Right lobe of liver (tissue), 6 donors: ENCODE data around the gene RGS9. TPM values are rescaled to one million over a fixed set of nuclear protein-coding genes. Genes with fewer than 3 reads are reported as not detected.

Source experiments
- ATAC-seq, 4 donors: fragments of 200-7000 bp; cut with Tn5 transposase; one replicate each; pipeline ENCODE4 v1.9.1; 2020; ENCODE audit warnings: mild to moderate bottlenecking in 4 of 4, moderate library complexity in 4 of 4
- DNase-seq, 3 donors: peaks; one replicate each; pipeline ENCODE4 v3.0.0-alpha.2; 2020
- H3K27ac ChIP-seq, 3 donors: fragments of 200-600 bp; one replicate each; pipeline ENCODE4 v1.8.0; 2022
- H3K27me3 ChIP-seq, 2 donors: fragments of 200-600 bp; one replicate each; pipeline ENCODE4 v1.8.0; 2022
- H3K36me3 ChIP-seq, 4 donors: fragments of 200-600 bp; sonication (generic) in 1 of 4; one replicate each; pipeline versions ENCODE4 v1.5.1 to v1.8.0; 2017 to 2022; ENCODE audit warnings: control low read depth in 1 of 4
- H3K4me1 ChIP-seq, 4 donors: fragments of 200-600 bp; sonication (generic) in 1 of 4; one replicate each; pipeline versions ENCODE4 v1.5.1 to v1.8.0; 2017 to 2022; ENCODE audit warnings: control low read depth in 1 of 4
- H3K4me3 ChIP-seq, 3 donors: fragments of 200-600 bp; one replicate each; pipeline ENCODE4 v1.8.0; 2022
- H3K9me3 ChIP-seq, 4 donors: fragments of 200-600 bp; sonication (generic) in 1 of 4; one replicate each; pipeline versions ENCODE4 v1.5.1 to v1.8.0; 2017 to 2022; ENCODE audit warnings: control low read depth in 1 of 4
- CTCF ChIP-seq, 4 donors: fragments of 200-600 bp in 3 of 4; fragments of 450-650 bp in 1 of 4; IDR thresholded peaks; one replicate each; pipeline versions ENCODE4 v1.5.1 to v1.8.0; 2016 to 2022; ENCODE audit warnings: antibody characterized with exemption in 4 of 4, mild to moderate bottlenecking in 2 of 4
- POLR2A ChIP-seq: fragments of 450-650 bp; IDR thresholded peaks from one replicate; pipeline ENCODE4 v1.6.1; 2017; ENCODE audit warnings: antibody characterized with exemption, mild to moderate bottlenecking
- WGBS: methylation state at CpG from one replicate; pipeline ENCODE4 v1.1.6; 2018; ENCODE audit warnings: low coverage, low lambda C conversion rate; ENCODE audit not compliant: insufficient coverage; ENCODE audit errors: missing lambda C conversion rate; 5-methylcytosine and 5-hydroxymethylcytosine counted together
- intact Hi-C, 2 donors: fragments of 100-400 bp; cut with DNase I; formaldehyde crosslinking; loops; one replicate each; pipeline versions ENCODE4 v1.11.2 to v1.14.1; 2022
- total RNA-seq, 6 experiments: library from RNA; depleted of rRNA in 2 of 6; stranded (reverse); fragments of >200 nt in 2 of 6; fragmentation: NEBNext Ultra II Directional in 3 of 6; extraction: Animal tissue kit (Norgen Biotek cat#: 25700) in 3 of 6; gene quantifications; one replicate each; pipeline versions ENCODE4 v1.1.0 to v1.2.4, GENCODE V29; 2016 to 2023
- donor health status: DM: no; HTN: yes; CAD: no.
- donor health status: DM: no; HTN: no; CAD: no.
- donor health status: DM: no; HTN: no; CAD: no.
- donor health status: DM: no; HTN: yes; CAD: no.
- donor health status: DM: no; HTN: yes; CAD: no.

Gene RGS9
- total RNA-seq, 6 experiments from 2014 or later: 1.9 to 12.8 (median 5.7) TPM

DNA sequence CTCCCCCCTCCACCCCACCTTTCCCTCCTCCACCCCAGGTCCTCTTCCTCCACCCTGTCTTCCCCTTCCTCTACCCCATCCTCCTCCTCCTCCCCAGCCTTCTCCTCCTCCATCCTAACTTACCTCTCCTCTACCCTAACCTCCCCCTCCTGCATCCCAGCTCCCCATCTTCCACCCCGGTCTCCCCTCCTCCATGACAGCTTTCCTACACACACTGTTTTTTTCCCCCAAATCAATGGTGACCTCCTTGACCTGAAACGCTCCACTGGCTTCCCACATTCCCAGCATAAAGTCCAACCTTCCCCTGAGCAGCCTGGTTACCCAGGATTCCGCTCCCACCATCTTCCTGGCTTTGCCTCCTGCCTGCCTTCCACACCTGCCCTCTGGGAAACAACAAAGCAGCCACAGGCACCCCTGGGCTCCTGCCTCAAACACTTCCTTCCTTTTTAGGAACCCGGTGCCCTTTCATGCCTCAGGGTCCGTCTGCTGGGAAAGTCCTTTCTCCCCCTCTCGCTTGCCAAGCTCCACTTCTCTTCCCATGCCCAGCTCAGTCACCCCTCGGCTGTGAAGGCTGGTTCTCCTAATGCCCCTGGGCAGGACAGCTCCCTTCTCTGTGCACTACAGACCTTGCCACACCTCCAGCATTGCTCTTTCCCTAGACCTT lies 2.1 kb downstream of the RGS9 start:
- no peak overlapping the region for H3K4me3 ChIP-seq
- DNase-seq (no peak), ATAC-seq (no peak)
- intact Hi-C loops: no loop called here
- no peak for TF ChIP-seq CTCF (IDR thresholded peaks at IDR 0.05)
- TF ChIP-seq POLR2A: no peak
- H3K9me3 ChIP-seq: no peaks in the 10 kb centered on the region
- no peaks in the 10 kb centered on the region for H3K36me3 ChIP-seq
- H3K4me1 ChIP-seq: peaks cover 0 to 14% (median 0%) of the 10 kb centered on the region in 4 donors
- H3K27ac ChIP-seq: no peak overlapping the region
- WGBS: 48% methylated on average over 6 of the region's 7 CpGs
- H3K27me3 ChIP-seq: no peaks in the 10 kb centered on the region

DNA sequence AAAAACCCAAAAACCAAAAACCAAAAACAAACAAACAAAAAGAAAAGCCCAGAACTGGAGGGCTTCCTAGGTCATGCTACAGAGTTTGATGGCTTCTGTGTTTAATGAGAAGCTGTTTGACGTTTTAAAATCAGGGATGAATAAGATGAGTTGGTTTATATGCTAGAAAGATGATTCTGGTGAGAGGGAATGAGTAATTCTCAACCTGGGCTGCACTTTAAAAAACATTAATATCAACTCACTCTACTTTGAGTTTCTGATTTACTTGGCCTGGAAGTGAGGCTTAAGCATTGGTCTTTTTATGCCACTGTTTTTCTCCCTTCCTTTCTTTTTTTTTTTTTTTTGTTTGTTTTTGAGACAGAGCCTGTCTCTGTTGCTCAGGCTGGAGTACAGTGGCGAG lies 5.1 kb downstream of the RGS9 start:
- Histone ChIP-seq H3K4me3 (no peak overlapping the region), H3K27ac (no peak overlapping the region), H3K9me3 (no peaks in the 10 kb centered on the region), H3K36me3 (no peaks in the 10 kb centered on the region), H3K4me1 (peaks cover 0 to 14% (median 0%) of the 10 kb centered on the region in 4 donors), H3K27me3 (no peaks in the 10 kb centered on the region)
- intact Hi-C loops: no loop called here
- TF ChIP-seq POLR2A (no peak), CTCF (IDR thresholded peaks at IDR 0.05) (no peak)
- DNase-seq (no peak), ATAC-seq (no peak)
- WGBS: 75% methylated on average over 2 of the region's 2 CpGs

DNA sequence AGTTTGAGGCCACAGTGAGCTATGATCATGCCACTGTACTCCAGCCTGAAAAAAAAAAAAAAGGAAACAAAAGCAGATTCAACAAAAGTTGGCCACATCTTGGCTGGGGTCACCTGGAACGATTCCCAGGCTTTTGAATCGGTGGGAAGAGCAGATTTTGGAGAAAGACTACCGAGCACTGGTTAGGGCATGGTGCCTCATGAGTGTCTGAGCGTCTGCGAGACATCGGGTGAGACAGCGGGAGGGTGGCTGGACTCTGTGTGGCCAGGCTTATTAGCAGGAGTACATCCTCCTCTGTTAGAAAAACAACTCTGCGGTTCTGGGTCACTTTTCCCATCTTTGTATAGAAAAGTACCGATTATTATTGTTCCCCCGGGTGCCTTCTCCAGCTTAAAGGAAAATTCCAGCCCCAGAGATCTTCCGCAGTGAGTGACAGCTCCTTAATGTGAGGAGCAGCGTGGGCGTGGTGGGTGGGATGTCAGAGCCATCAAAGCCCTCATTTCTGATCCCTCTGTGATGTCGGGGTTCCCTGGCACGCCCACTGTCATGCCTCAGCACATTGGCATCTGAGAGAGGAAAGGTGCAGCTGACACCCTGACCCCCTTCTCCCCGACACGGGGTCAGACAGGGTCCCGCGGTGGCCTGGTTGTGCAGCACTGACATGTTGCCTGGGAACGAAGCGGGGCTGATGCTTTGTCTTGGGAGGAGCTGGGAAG lies 6.9 kb downstream of the RGS9 start:
- Histone ChIP-seq H3K4me1 (peaks cover 0 to 6% (median 0%) of the 10 kb centered on the region in 4 donors), H3K4me3 (no peak overlapping the region), H3K27ac (no peak overlapping the region), H3K27me3 (no peaks in the 10 kb centered on the region), H3K36me3 (no peaks in the 10 kb centered on the region), H3K9me3 (no peaks in the 10 kb centered on the region)
- WGBS: 76% methylated on average over 11 of the region's 21 CpGs
- TF ChIP-seq CTCF (IDR thresholded peaks at IDR 0.05): no peak
- no peak for TF ChIP-seq POLR2A
- no peak for DNase-seq
- ATAC-seq: no peak
- intact Hi-C loops: no loop called here

- ATAC-seq: no peak
- H3K9me3 ChIP-seq: no peaks in the 10 kb centered on the region
- no peak for TF ChIP-seq CTCF (IDR thresholded peaks at IDR 0.05)
- TF ChIP-seq POLR2A: no peak
- H3K4me3 ChIP-seq: no peak overlapping the region
- H3K36me3 ChIP-seq: no peaks in the 10 kb centered on the region
- intact Hi-C loops: no loop called here
- no peak for DNase-seq
- no peaks in the 10 kb centered on the region for H3K27me3 ChIP-seq
- 87% methylated on average over 7 of the region's 11 CpGs for whole genome bisulfite sequencing
- H3K27ac ChIP-seq: no peak overlapping the region
- H3K4me1 ChIP-seq: peaks cover 0 to 6% (median 0%) of the 10 kb centered on the region in 4 donors
Measured at GRCh38 chr17:65145743-65146142, 8.6 kb downstream of the RGS9 start.
